ENCODE results near the gene PTTG1IP.
"Not testable (repeated sequence)": the region's sequence is repeated elsewhere in the genome, so short reads cannot be mapped to it uniquely, and the experiment has no call there.

Gene PTTG1IP

GRCh38 chr21:44838951-44839350 is 34.5 kb downstream of the PTTG1IP start:
- DNase-seq = no peak

- peak; percentile 58 for DNase-seq
These were observed 35.2 kb downstream of the PTTG1IP start for GRCh38 chr21:44838039-44838895.

DNA sequence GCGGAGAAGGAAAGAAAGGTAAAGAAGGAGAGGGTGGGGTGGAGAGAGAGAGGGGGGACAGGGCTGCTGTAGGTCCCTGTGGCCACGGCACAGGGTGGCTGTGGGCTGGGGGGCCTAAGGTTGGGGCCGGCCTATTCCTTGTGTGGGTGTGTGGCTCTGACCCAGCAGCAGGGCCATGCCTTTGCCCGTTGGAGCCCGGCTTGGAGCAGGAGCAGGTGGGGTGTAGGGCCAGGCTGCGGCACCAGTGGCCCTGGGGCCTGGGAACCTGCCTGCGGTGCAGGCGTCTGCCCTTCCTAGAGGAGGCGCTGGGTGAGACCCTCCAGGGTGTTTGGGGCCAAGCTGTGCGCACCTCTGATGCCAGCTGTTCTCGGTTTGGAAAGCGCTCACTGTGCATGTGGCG is 36.0 kb downstream of the PTTG1IP start:
- no peak for DNase-seq

DNA sequence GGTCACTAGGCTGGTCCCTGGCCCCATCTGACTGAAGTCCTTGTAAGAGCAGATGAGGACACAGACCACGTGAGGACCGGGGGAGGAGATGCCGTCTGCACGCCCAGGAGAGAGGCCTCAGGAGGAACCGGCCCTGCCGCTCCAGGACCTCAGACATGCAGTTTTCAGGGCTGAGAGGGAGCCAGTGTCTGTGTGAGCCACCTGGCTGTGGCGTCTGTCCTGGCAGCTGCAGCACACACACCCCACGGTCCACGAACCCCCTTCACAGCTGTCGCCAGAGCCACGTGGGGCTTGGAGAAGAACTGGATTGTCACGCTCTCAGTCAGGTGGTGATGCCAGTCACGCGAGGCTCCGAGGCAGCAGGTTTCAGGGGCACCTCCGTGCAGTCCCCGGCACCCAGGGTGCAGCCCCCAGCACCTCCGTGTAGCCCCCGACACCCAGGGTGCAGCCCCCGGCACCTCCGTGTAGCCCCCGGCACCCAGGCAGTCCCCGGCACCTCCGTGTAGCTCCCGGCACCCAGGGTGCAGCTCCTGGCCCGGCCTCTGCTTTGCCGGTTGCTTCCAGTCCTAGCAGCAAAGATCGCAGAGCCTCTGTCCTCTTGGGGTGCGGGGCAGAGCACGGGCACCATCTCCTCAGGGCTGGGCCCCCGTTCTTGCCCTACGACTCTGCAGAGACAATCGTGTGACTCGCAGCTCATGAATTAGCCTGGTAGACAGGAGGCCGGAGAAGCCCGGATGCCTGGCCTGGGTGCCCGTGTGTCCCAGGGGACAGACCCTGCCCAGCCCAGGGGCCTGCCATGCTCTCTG is 36.6 kb downstream of the PTTG1IP start:
- DNase-seq = peak; percentile 71

- no peak for DNase-seq
These were observed 37.2 kb downstream of the PTTG1IP start for GRCh38 chr21:44836349-44836665.

GRCh38 chr21:44835647-44835973 is 37.9 kb downstream of the PTTG1IP start:
- no peak for DNase-seq

- no peak for DNase-seq
These were observed 38.4 kb downstream of the PTTG1IP start for GRCh38 chr21:44834951-44835646.

DNA sequence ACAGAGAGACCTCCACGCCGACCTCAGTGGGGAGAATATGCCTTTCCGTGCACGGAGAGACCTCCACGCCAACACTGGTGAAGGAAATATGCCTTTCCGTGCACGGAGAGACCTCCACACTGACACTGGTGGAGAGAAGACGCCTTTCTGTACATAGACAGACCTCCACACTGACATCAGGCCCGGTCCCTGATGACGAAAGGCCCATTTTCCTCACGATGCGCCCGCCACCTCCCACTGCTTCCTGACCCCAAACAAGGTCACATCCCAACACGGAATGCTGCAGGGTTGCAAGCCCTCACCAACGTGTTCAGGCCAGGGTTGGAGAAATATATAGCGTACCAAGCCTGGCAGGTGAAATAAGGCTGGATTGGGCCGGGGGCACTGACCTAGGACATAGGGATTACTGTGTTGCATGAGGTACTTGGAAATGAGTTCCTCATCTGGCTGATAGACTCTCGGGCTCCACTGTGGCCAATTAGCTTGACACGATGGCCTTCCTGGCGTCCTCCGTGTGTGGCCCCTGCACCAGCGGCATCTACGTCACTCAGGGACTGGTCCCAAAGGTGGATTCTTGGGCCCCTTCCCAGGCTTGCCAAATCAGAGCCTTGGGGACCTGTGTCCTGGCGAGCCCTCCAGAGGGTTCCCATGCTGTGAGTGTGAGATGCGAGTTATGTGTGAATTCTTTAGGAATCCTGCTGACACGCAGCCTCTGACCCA is 39.1 kb downstream of the PTTG1IP start:
- no peak for DNase-seq

- no peak for DNase-seq
These were observed 39.8 kb downstream of the PTTG1IP start for GRCh38 chr21:44833663-44834062.

GRCh38 chr21:44832516-44833255 is 40.8 kb downstream of the PTTG1IP start:
- not testable (repeated sequence) for DNase-seq

DNA sequence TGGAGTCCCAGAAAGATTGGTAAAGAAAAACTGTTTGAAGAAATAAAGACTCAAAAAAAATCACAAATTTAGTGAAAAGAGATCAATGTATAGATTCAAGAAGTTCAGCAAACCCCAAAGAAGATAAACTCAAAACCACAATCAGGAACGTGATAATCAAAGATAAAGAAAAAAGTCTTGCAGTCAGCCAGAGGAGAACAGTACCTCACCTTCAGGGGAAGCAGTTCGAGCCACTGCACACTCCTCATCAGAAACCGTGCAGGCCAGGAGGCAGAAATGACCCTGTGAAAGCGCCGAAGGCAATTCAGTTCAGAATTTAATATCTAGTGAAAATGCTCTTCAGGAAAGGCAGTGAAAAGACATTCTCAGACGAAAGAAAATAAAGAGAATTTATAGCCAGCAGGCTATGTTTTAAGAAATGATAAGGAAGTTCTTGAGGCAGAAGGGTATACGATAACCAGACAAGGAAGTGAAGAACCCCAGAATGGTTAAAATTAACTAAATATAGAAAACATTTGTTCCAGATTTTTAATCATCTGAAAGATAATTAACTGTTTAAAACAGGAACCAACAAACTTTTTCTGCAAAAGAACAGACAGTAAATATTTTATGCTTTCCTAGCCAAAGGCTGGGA is 42.1 kb downstream of the PTTG1IP start:
- DNase-seq = no peak

- DNase-seq = no peak
These were observed 43.9 kb downstream of the PTTG1IP start for GRCh38 chr21:44829507-44830092.

GRCh38 chr21:44828362-44829056 is 45.0 kb downstream of the PTTG1IP start:
- no peak for DNase-seq

DNA sequence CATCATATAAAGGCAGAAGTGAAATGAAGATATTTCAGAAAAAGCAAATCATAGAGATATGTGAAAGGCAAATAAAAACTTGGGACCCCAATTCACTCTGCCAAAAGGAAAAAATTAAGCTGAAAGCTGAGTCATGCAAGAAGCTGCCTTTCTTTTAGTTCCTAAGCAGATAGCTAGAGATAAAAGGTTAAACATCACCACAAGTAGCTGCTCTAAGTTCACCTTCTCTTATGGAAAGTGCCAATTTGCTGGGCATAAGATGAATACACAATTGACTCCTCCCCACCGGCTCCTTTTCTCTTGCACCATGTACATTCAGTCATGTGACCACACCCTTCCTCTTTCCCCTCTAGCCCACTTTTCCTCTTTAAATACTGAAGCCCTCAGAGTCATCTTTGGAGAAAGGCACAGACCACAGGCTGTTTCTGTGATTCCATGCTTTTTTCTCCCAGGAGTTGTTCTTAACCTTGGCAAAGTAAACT is 50.3 kb downstream of the PTTG1IP start:
- no peak for DNase-seq

- no peak for DNase-seq
These were observed 50.9 kb downstream of the PTTG1IP start for GRCh38 chr21:44822484-44823178.

DNA sequence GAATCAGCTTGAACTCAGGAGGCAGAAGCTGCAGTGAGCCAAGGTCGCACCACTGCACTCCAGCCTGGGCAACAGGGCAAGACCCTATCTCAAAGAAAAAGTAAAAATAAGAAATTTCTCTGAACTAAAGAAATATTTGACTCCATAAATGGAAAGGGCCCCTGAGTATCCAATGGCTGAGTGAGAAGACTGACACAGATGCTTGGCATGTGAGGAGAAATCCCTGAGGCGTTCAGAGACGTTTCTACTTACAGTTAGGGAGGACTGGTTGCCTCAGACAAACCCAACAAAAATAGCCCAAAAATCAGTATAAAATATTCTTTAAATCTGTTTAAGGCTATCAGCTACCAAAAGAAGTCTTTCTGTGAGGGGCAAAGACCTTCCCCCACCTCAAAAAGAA is 52.6 kb downstream of the PTTG1IP start:
- DNase-seq = no peak

- DNase-seq = no peak
These were observed 53.9 kb downstream of the PTTG1IP start for GRCh38 chr21:44819283-44820243.

GRCh38 chr21:44818640-44819011 is 54.9 kb downstream of the PTTG1IP start:
- no peak for DNase-seq
